Measurements from ENCODE around the gene TNS3.
A peak's percentile ranks its signal among the peaks of the same experiment; 100 is the strongest.

Gene TNS3

GRCh38 chr7:47394751-47395252 is 187.1 kb downstream of the TNS3 start:
- no peak for DNase-seq (ENCODE audit: low read depth)
- H3K4me3 ChIP-seq (ENCODE audit: low read depth, low read length): no peak overlapping the region
- TF ChIP-seq CTCF (conservative IDR thresholded peaks at IDR 0.05; ENCODE audit: low read depth, low read length): no peak

- DNase-seq (ENCODE audit: low read depth): no peak
- H3K4me3 ChIP-seq (ENCODE audit: low read depth, low read length): no peak overlapping the region
- TF ChIP-seq CTCF (conservative IDR thresholded peaks at IDR 0.05; ENCODE audit: low read depth, low read length): no peak
Observed at GRCh38 chr7:47394216-47394615, 187.7 kb downstream of the TNS3 start.

GRCh38 chr7:47393406-47393805 is 188.5 kb downstream of the TNS3 start:
- no peak for DNase-seq (ENCODE audit: low read depth)
- TF ChIP-seq CTCF (conservative IDR thresholded peaks at IDR 0.05; ENCODE audit: low read depth, low read length): no peak
- H3K4me3 ChIP-seq (ENCODE audit: low read depth, low read length): no peak overlapping the region

- peak; percentile 76 for DNase-seq (ENCODE audit: low read depth)
- no peak overlapping the region for H3K4me3 ChIP-seq (ENCODE audit: low read depth, low read length)
- TF ChIP-seq CTCF (conservative IDR thresholded peaks at IDR 0.05; ENCODE audit: low read depth, low read length): peak; percentile 61
Observed at GRCh38 chr7:47392241-47392759, 189.6 kb downstream of the TNS3 start.

GRCh38 chr7:47391726-47392125 is 190.2 kb downstream of the TNS3 start:
- no peak overlapping the region for H3K4me3 ChIP-seq (ENCODE audit: low read depth, low read length)
- no peak for TF ChIP-seq CTCF (conservative IDR thresholded peaks at IDR 0.05; ENCODE audit: low read depth, low read length)
- no peak for DNase-seq (ENCODE audit: low read depth)

GRCh38 chr7:47390914-47391313 is 191.0 kb downstream of the TNS3 start:
- H3K4me3 ChIP-seq (ENCODE audit: low read depth, low read length): no peak overlapping the region
- TF ChIP-seq CTCF (conservative IDR thresholded peaks at IDR 0.05; ENCODE audit: low read depth, low read length): no peak
- DNase-seq (ENCODE audit: low read depth): no peak

- DNase-seq (ENCODE audit: low read depth): no peak
- no peak for TF ChIP-seq CTCF (conservative IDR thresholded peaks at IDR 0.05; ENCODE audit: low read depth, low read length)
- no peak overlapping the region for H3K4me3 ChIP-seq (ENCODE audit: low read depth, low read length)
Observed at GRCh38 chr7:47389923-47390630, 191.8 kb downstream of the TNS3 start.

Data from choroid plexus epithelial cell (primary cell).